Raji (cell line): Measurements from ENCODE around the gene TMEM200C.

Experiments used
- POLR2A ChIP-seq: IDR thresholded peaks from 2 replicates; pipeline ENCODE4 v1.6.1; 2011; ENCODE audit warnings: low read depth, low read length, control low read depth; ENCODE audit not compliant: insufficient read depth

The TMEM200C gene

GRCh38 chr18:5868218-5868854 is 27.0 kb downstream of the TMEM200C start:
- TF ChIP-seq POLR2A = no peak

- no peak for TF ChIP-seq POLR2A
Observed at GRCh38 chr18:5865521-5865920, 29.8 kb downstream of the TMEM200C start.

GRCh38 chr18:5857180-5857579 is 38.1 kb downstream of the TMEM200C start:
- no peak for TF ChIP-seq POLR2A

GRCh38 chr18:5853253-5853652 is 42.1 kb downstream of the TMEM200C start:
- no peak for TF ChIP-seq POLR2A

- TF ChIP-seq POLR2A = no peak
Observed at GRCh38 chr18:5851998-5852397, 43.3 kb downstream of the TMEM200C start.

GRCh38 chr18:5842653-5843052 is 52.7 kb downstream of the TMEM200C start:
- no peak for TF ChIP-seq POLR2A

- no peak for TF ChIP-seq POLR2A
Observed at GRCh38 chr18:5841518-5841917, 53.8 kb downstream of the TMEM200C start.

- no peak for TF ChIP-seq POLR2A
Observed at GRCh38 chr18:5840547-5840946, 54.8 kb downstream of the TMEM200C start.

GRCh38 chr18:5840025-5840424 is 55.3 kb downstream of the TMEM200C start:
- TF ChIP-seq POLR2A = no peak

GRCh38 chr18:5839102-5839501 is 56.2 kb downstream of the TMEM200C start:
- no peak for TF ChIP-seq POLR2A
